OCI-LY7 (cell line): ENCODE data around the gene IFT43.

Experiments
- CTCF ChIP-seq: fragments of 200-600 bp; sonication (generic); conservative IDR thresholded peaks from 2 replicates; pipeline ENCODE4 v1.5.1; 2014; ENCODE audit warnings: mild to moderate bottlenecking, antibody characterized with exemption, low read length, moderate library complexity, mixed read lengths
- EZH2phosphoT487 ChIP-seq: fragments of 200-600 bp; sonication (generic); IDR thresholded peaks from 2 replicates; pipeline ENCODE4 v1.6.1; 2018; ENCODE audit warnings: low read depth, borderline replicate concordance, mild to moderate bottlenecking, mixed run types, antibody characterized with exemption, low read length, moderate library complexity, mixed read lengths

GRCh38 chr14:76057914-76058313 is 72.4 kb downstream of the IFT43 start:
- TF ChIP-seq CTCF (no peak), EZH2phosphoT487 (no peak)
